SK-N-SH (cell line): ENCODE measurements around the gene WDR3. TPM values are rescaled to one million over a fixed set of nuclear protein-coding genes. Genes with fewer than 3 reads are reported as not detected.

Experiments
- CTCF ChIA-PET: fragments of 300-600, 350-600 bp; formaldehyde crosslinking; extraction: SDS; loops from one replicate; lab custom pipeline; 2021; lab: Yijun Ruan, JAX
- POLR2A ChIA-PET: fragments of 350-600 bp; sonication (Branson Sonifier 250); formaldehyde crosslinking; extraction: SDS; loops from one replicate; lab custom pipeline; 2020; ENCODE audit warnings: antibody characterized with exemption, inconsistent platforms; lab: Yijun Ruan, JAX
- DNase-seq: peaks from one replicate; pipeline ENCODE4 v3.0.0; 2012
- H2AFZ ChIP-seq: fragments of 200-600 bp; sonication (generic); 2 replicates; pipeline ENCODE4 v1.8.1; 2016; ENCODE audit warnings: antibody characterized with exemption, mild to moderate bottlenecking, low read depth
- H3F3A ChIP-seq: fragments of 200-600 bp; sonication (generic); replicated peaks from 2 replicates; pipeline ENCODE3; 2016; ENCODE audit warnings: antibody characterized with exemption, mild to moderate bottlenecking; ENCODE audit not compliant: insufficient read depth
- H3K27ac ChIP-seq, 2 experiments: fragments of 200-500 bp in 1 of 2; fragments of 200-600 bp in 1 of 2; sonication (Bioruptor generic) in 1 of 2; sonication (generic), shearing (Covaris generic) in 1 of 2; 2 replicates each; pipeline versions ENCODE4 v1.5.1 to v1.6.1; 2014 to 2016; ENCODE audit warnings: low read depth in 2 of 2, inconsistent platforms in 1 of 2, low read length in 1 of 2, mild to moderate bottlenecking in 1 of 2, mixed read lengths in 1 of 2
- H3K27me3 ChIP-seq: fragments of 200-600 bp; sonication (generic), shearing (Covaris generic); 2 replicates; pipeline ENCODE4 v1.6.1; 2016; ENCODE audit warnings: mixed run types; ENCODE audit not compliant: insufficient read depth
- H3K36me3 ChIP-seq, 2 experiments: fragments of 200-500 bp in 1 of 2; fragments of 200-600 bp in 1 of 2; sonication (Bioruptor generic) in 1 of 2; sonication (generic) in 1 of 2; replicated peaks in 1 of 2; 2 replicates each; pipeline versions ENCODE3 to v1.5.1; 2014 to 2016; ENCODE audit warnings: low read length in 1 of 2, mild to moderate bottlenecking in 1 of 2; ENCODE audit not compliant: insufficient read depth in 2 of 2, control insufficient read depth in 1 of 2
- H3K4me1 ChIP-seq, 2 experiments: fragments of 200-500 bp in 1 of 2; fragments of 200-600 bp in 1 of 2; sonication (Bioruptor generic) in 1 of 2; sonication (generic), shearing (Covaris generic) in 1 of 2; 2 replicates each; pipeline versions ENCODE4 v1.5.1 to v1.6.1; 2014 to 2016; ENCODE audit warnings: low read depth in 1 of 2, low read length in 1 of 2, mixed run types in 1 of 2; ENCODE audit not compliant: insufficient read depth in 2 of 2, control insufficient read depth in 1 of 2
- H3K4me2 ChIP-seq: fragments of 200-600 bp; sonication (generic), shearing (Covaris generic); 2 replicates; pipeline ENCODE4 v1.6.1; 2017; ENCODE audit warnings: mixed run types
- H3K4me3 ChIP-seq, 2 experiments: fragments of 200-500 bp in 1 of 2; fragments of 200-600 bp in 1 of 2; sonication (Bioruptor generic) in 1 of 2; sonication (generic), shearing (Covaris generic) in 1 of 2; 2 replicates each; pipeline versions ENCODE4 v1.5.1 to v1.8.1; 2014 to 2016; ENCODE audit warnings: low read depth in 2 of 2, inconsistent platforms in 1 of 2, low read length in 1 of 2, mild to moderate bottlenecking in 1 of 2, mixed read lengths in 1 of 2, moderate library complexity in 1 of 2
- H3K79me2 ChIP-seq: fragments of 200-600 bp; sonication (generic); 2 replicates; pipeline ENCODE4 v1.8.1; 2017; ENCODE audit warnings: mild to moderate bottlenecking; ENCODE audit not compliant: insufficient read depth
- H3K9ac ChIP-seq: fragments of 200-600 bp; sonication (generic); 2 replicates; pipeline ENCODE4 v1.6.1; 2017; ENCODE audit warnings: mixed run types
- H3K9me2 ChIP-seq: fragments of 200-600 bp; sonication (generic); 2 replicates; pipeline ENCODE4 v1.6.1; 2017; ENCODE audit warnings: mixed run types
- H3K9me3 ChIP-seq: fragments of 200-600 bp; sonication (generic); 2 replicates; pipeline ENCODE4 v1.6.1; 2017; ENCODE audit warnings: mixed run types, mild to moderate bottlenecking, moderate library complexity
- H4K20me1 ChIP-seq: fragments of 200-600 bp; sonication (generic); 2 replicates; pipeline ENCODE4 v1.6.1; 2017; ENCODE audit warnings: mild to moderate bottlenecking, mixed run types; ENCODE audit not compliant: insufficient read depth
- CHD2 ChIP-seq: fragments of 150-350 bp; IDR thresholded peaks from 2 replicates; pipeline ENCODE4 v1.6.1; 2018; ENCODE audit warnings: low read length; ENCODE audit not compliant: partially characterized antibody
- CTCF ChIP-seq: fragments of 200-600 bp; sonication (generic); IDR thresholded peaks from 2 replicates; pipeline ENCODE4 v1.6.1; 2017; ENCODE audit warnings: antibody characterized with exemption, mild to moderate bottlenecking, moderate library complexity
- FOSL2 ChIP-seq: IDR thresholded peaks from 2 replicates; pipeline ENCODE4 v1.4.0; 2012; ENCODE audit warnings: low read depth, mild to moderate bottlenecking, moderate library complexity, borderline replicate concordance
- GABPA ChIP-seq: IDR thresholded peaks from 2 replicates; pipeline ENCODE4 v1.4.0; 2012; ENCODE audit warnings: low read depth, mild to moderate bottlenecking
- PBX3 ChIP-seq: IDR thresholded peaks from 2 replicates; pipeline ENCODE4; 2012
- RAD21 ChIP-seq: IDR thresholded peaks from 2 replicates; pipeline ENCODE4 v1.6.1; 2012; ENCODE audit warnings: mild to moderate bottlenecking, low read length
- SMC3 ChIP-seq: IDR thresholded peaks from 2 replicates; pipeline ENCODE4 v1.6.1; 2012; ENCODE audit warnings: low read depth, low read length, improper control_type of control experiment
- TCF12 ChIP-seq: IDR thresholded peaks from 2 replicates; pipeline ENCODE4 v1.4.0; 2012
- USF2 ChIP-seq: fragments of 150-350 bp; IDR thresholded peaks from 2 replicates; pipeline ENCODE4 v1.6.1; 2017; ENCODE audit warnings: antibody characterized with exemption, low read length, low read depth, borderline replicate concordance
- WGBS: methylation state at CpG from one replicate; pipeline ENCODE4 v1.1.6; 2017; ENCODE audit warnings: low lambda C conversion rate; 5-methylcytosine and 5-hydroxymethylcytosine counted together
- polyA plus RNA-seq, 3 experiments: library from polyadenylated mRNA; depleted of rRNA; stranded (reverse); fragments of >200 nt; gene quantifications; 2 replicates each; pipeline ENCODE4 v1.2.3, GENCODE V29; 2012

Gene WDR3
- polyA plus RNA-seq, 1 of the 3 experiments (the other 2 are of a cell fraction): 26.9 TPM

- Histone ChIP-seq H4K20me1 (no peaks in the 10 kb centered on the region), H3K9me3 (no peaks in the 10 kb centered on the region), H3F3A (peaks cover 14% of the 10 kb centered on the region), H3K79me2 (no peaks in the 10 kb centered on the region), H3K27ac (peak overlapping the region in 1 of 2 experiments; percentile 29; a peak in 1 of 4 replicates), H3K9me2 (no peaks in the 10 kb centered on the region), H3K4me2 (no peak overlapping the region), H3K4me3 (no peak overlapping the region), H3K36me3 (peaks cover 64 to 74% of the 10 kb centered on the region in 2 experiments), H3K27me3 (no peaks in the 10 kb centered on the region), H3K4me1 (no peaks in the 10 kb centered on the region; a peak in 2 of 4 replicates), H3K9ac (no peak overlapping the region), H2AFZ (no peak overlapping the region)
- TF ChIP-seq CTCF: peak; percentile 85
- peak; percentile 89 for TF ChIP-seq RAD21
- TF ChIP-seq TCF12: peak; percentile 40; the same call in 1 of the 2 replicates
- no peak for TF ChIP-seq FOSL2
- TF ChIP-seq PBX3: 0 out of 2 replicates have a peak, but pooled peaks have one; percentile 28
- TF ChIP-seq USF2: no peak
- peak; percentile 82 for TF ChIP-seq SMC3
- 4% methylated on average over 4 of the region's 4 CpGs for WGBS
- CTCF ChIA-PET: interaction anchor here (0.6 to 5.5 kb wide), 46 partner anchors 9 to 836 kb away, joined by 3 to 57 read pairs (median 5); partner anchors contain the start of genes GDAP2, TENT5C and TTF2
- DNase-seq: peak; percentile 34
- POLR2A ChIA-PET: interaction anchor here (0.9 kb wide), 1 partner anchor 34 kb away, joined by 3 read pairs; the partner anchor contains the start of genes GDAP2 and WDR3
Observed at GRCh38 chr1:117895482-117896114, 33.9 kb upstream of the WDR3 start.

GRCh38 chr1:117897551-117897950 lies 32.0 kb upstream of the WDR3 start:
- DNase-seq: no peak
- Histone ChIP-seq H3K36me3 (peaks cover 62 to 71% of the 10 kb centered on the region in 2 experiments), H3K4me3 (no peak overlapping the region), H3F3A (peaks cover 14% of the 10 kb centered on the region), H4K20me1 (no peaks in the 10 kb centered on the region)
- WGBS: 42% methylated on average over 4 of the region's 4 CpGs
- TF ChIP-seq USF2 (no peak), PBX3 (peak; percentile 23), CHD2 (no peak), GABPA (no peak)
- TF ChIP-seq, all 33 proteins: peak for 1
- Histone ChIP-seq H3K9ac (no peak overlapping the region), H3K9me3 (no peaks in the 10 kb centered on the region), H3K4me1 (no peaks in the 10 kb centered on the region; a peak in 2 of 4 replicates), H3K27me3 (no peaks in the 10 kb centered on the region), H3K79me2 (no peaks in the 10 kb centered on the region), H3K9me2 (no peaks in the 10 kb centered on the region), H3K27ac (peak overlapping the region in 1 of 2 experiments; percentile 22; a peak in 2 of 4 replicates), H2AFZ (no peak overlapping the region), H3K4me2 (no peak overlapping the region)
- ChIA-PET CTCF (interaction anchor here (2.7 to 5.5 kb wide), 4 partner anchors 84 to 143 kb away, joined by 9 to 57 read pairs (median 46); no protein-coding TSS in a partner anchor), POLR2A (no interaction called here)
